Measurements from ENCODE around the gene SETD1B.
A peak's percentile ranks its signal among the peaks of the same experiment; 100 is the strongest.

The SETD1B gene

GRCh38 chr12:121776190-121777098, 27.4 kb upstream of the SETD1B start:
- Histone ChIP-seq H2AFZ (ENCODE audit: low read depth, low read length) (peak overlapping the region; percentile 60), H3K79me2 (ENCODE audit: insufficient read depth, low read length) (no peaks in the 10 kb centered on the region; the same call in 1 of the 2 replicates), H3K4me2 (ENCODE audit: insufficient read depth, low read length) (peak overlapping the region; percentile 53), H3K4me1 (ENCODE audit: insufficient read depth, low read length) (peaks cover 7% of the 10 kb centered on the region), H3K36me3 (ENCODE audit: insufficient read depth, low read length) (peaks cover 24% of the 10 kb centered on the region), H3K27me3 (ENCODE audit: insufficient read depth, low read length, poor library complexity) (no peaks in the 10 kb centered on the region), H3K4me3 (ENCODE audit: low read depth in 1 of 2, low read length in 2 of 2) (peak overlapping the region in 1 of 2 experiments; percentile 4; a peak in 1 of 4 replicates), H3K27ac (ENCODE audit: low read length) (peak overlapping the region; percentile 33), H4K20me1 (ENCODE audit: insufficient read depth, low read length) (no peaks in the 10 kb centered on the region), H3K9ac (ENCODE audit: low read depth, low read length) (peak overlapping the region; percentile 36), H3K9me3 (ENCODE audit: insufficient read depth, low read length, severe bottlenecking) (no peaks in the 10 kb centered on the region)
- no peak for TF ChIP-seq EZH2 (IDR thresholded peaks at IDR 0.05; ENCODE audit: borderline replicate concordance, low read depth, low read length, severe bottlenecking)
- peak; percentile 97 for TF ChIP-seq CTCF (IDR thresholded peaks at IDR 0.05; ENCODE audit: borderline replicate concordance, extremely low read depth, low read length, poor library complexity, severe bottlenecking)
- DNase-seq, result peak; percentile 86
- peak; percentile 87 for ATAC-seq (ENCODE audit: insufficient read depth, low read depth)

GRCh38 chr12:121778567-121779421, 25.0 kb upstream of the SETD1B start:
- peaks cover 7% of the 10 kb centered on the region for H3K4me1 ChIP-seq (ENCODE audit: insufficient read depth, low read length)
- no peak overlapping the region for H3K9ac ChIP-seq (ENCODE audit: low read depth, low read length)
- H3K4me3 ChIP-seq (ENCODE audit: low read depth in 1 of 2, low read length in 2 of 2), result no peak overlapping the region
- no peak overlapping the region for H3K4me2 ChIP-seq (ENCODE audit: insufficient read depth, low read length)
- ATAC-seq (ENCODE audit: insufficient read depth, low read depth), result no peak
- no peak for DNase-seq
- H2AFZ ChIP-seq (ENCODE audit: low read depth, low read length), result no peak overlapping the region
- TF ChIP-seq CTCF (IDR thresholded peaks at IDR 0.05; ENCODE audit: borderline replicate concordance, extremely low read depth, low read length, poor library complexity, severe bottlenecking) (no peak), EZH2 (IDR thresholded peaks at IDR 0.05; ENCODE audit: borderline replicate concordance, low read depth, low read length, severe bottlenecking) (no peak)
- H4K20me1 ChIP-seq (ENCODE audit: insufficient read depth, low read length), result peaks cover 3% of the 10 kb centered on the region; the same call in 1 of the 2 replicates
- no peak overlapping the region for H3K27ac ChIP-seq (ENCODE audit: low read length)
- peaks cover 24% of the 10 kb centered on the region for H3K36me3 ChIP-seq (ENCODE audit: insufficient read depth, low read length)
- H3K27me3 ChIP-seq (ENCODE audit: insufficient read depth, low read length, poor library complexity), result no peaks in the 10 kb centered on the region
- peaks cover 5% of the 10 kb centered on the region for H3K79me2 ChIP-seq (ENCODE audit: insufficient read depth, low read length)
- no peaks in the 10 kb centered on the region for H3K9me3 ChIP-seq (ENCODE audit: insufficient read depth, low read length, severe bottlenecking)

- no peak overlapping the region for H2AFZ ChIP-seq (ENCODE audit: low read depth, low read length)
- H3K4me1 ChIP-seq (ENCODE audit: insufficient read depth, low read length), result peaks cover 7% of the 10 kb centered on the region
- ATAC-seq (ENCODE audit: insufficient read depth, low read depth), result no peak
- H3K27me3 ChIP-seq (ENCODE audit: insufficient read depth, low read length, poor library complexity), result no peaks in the 10 kb centered on the region
- H3K4me3 ChIP-seq (ENCODE audit: low read depth in 1 of 2, low read length in 2 of 2), result no peak overlapping the region
- H3K36me3 ChIP-seq (ENCODE audit: insufficient read depth, low read length), result peaks cover 24% of the 10 kb centered on the region
- DNase-seq, result no peak
- no peak overlapping the region for H3K27ac ChIP-seq (ENCODE audit: low read length)
- peaks cover 5% of the 10 kb centered on the region for H3K79me2 ChIP-seq (ENCODE audit: insufficient read depth, low read length)
- H3K4me2 ChIP-seq (ENCODE audit: insufficient read depth, low read length), result no peak overlapping the region
- TF ChIP-seq EZH2 (IDR thresholded peaks at IDR 0.05; ENCODE audit: borderline replicate concordance, low read depth, low read length, severe bottlenecking) (no peak), CTCF (IDR thresholded peaks at IDR 0.05; ENCODE audit: borderline replicate concordance, extremely low read depth, low read length, poor library complexity, severe bottlenecking) (no peak)
- H4K20me1 ChIP-seq (ENCODE audit: insufficient read depth, low read length), result peaks cover 3% of the 10 kb centered on the region; the same call in 1 of the 2 replicates
- no peaks in the 10 kb centered on the region for H3K9me3 ChIP-seq (ENCODE audit: insufficient read depth, low read length, severe bottlenecking)
- no peak overlapping the region for H3K9ac ChIP-seq (ENCODE audit: low read depth, low read length)
Observed at GRCh38 chr12:121779422-121779895, 24.4 kb upstream of the SETD1B start.

Data from DND-41 (cell line).